Measurements from ENCODE around the gene PALMD. TPM values are rescaled to one million over a fixed set of nuclear protein-coding genes. Genes with fewer than 3 reads are reported as not detected.

PALMD gene
- total RNA-seq, 2 experiments from 2014 or later = not detected

DNA sequence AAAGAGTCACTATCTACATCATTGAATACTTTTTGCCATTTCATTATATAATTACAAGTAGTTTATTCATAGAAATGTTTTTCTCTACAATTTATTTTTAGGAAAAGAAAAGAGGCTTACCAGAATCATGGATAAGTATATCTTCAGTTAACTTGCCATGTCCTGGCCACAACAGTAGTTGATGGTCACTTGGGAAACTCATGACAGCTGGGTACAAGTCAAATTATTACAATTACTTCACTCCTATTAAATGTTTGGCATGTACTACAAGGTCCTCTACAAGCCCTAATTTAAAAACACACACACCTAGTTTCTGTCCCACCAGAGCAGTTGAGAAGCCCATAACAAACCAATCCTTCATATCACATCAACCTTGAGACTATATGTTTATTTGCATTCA lies 29.4 kb downstream of the PALMD start:
- intact Hi-C loops (cut with DNase I, micrococcal nuclease) = no loop called here
- CTCF ChIA-PET = no interaction called here
- no peaks in the 10 kb centered on the region for H3K36me3 Mint-ChIP-seq (ENCODE audit: low read depth)

GRCh38 chr1:99675994-99676393 lies 30.1 kb downstream of the PALMD start:
- POLR2A ChIA-PET = no interaction called here
- Histone ChIP-seq H3K27me3 (ENCODE audit: control insufficient read depth in 1 of 2, insufficient read depth in 2 of 2, low read length in 2 of 2) (peaks cover 0 to 6% of the 10 kb centered on the region in 2 experiments), H3K36me3 (ENCODE audit: insufficient read depth, low read length) (no peaks in the 10 kb centered on the region), H3K4me1 (ENCODE audit: insufficient read depth, low read length) (no peaks in the 10 kb centered on the region), H3K4me3 (ENCODE audit: low read length) (no peak overlapping the region), H3K27ac (ENCODE audit: low read depth in 1 of 2, low read length in 2 of 2) (no peak overlapping the region), H3K9me3 (ENCODE audit: control insufficient read depth in 1 of 2, insufficient read depth in 1 of 2, low read length in 2 of 2) (no peaks in the 10 kb centered on the region)
- H3K36me3 Mint-ChIP-seq (ENCODE audit: low read depth) = no peaks in the 10 kb centered on the region
- no peaks in the 10 kb centered on the region for H3K4me1 Mint-ChIP-seq (ENCODE audit: low read depth)
- no peak for ATAC-seq (ENCODE audit: poor library complexity)
- H3K27me3 Mint-ChIP-seq = peaks cover 20% of the 10 kb centered on the region
- no peak overlapping the region for H3K27ac Mint-ChIP-seq
- no peaks in the 10 kb centered on the region for H3K9me3 Mint-ChIP-seq
- no peak for TF ChIP-seq CTCF (IDR thresholded peaks at IDR 0.05)
- intact Hi-C loops (cut with DNase I, micrococcal nuclease) = no loop called here
- CTCF ChIA-PET = no interaction called here
- no peak for DNase-seq
- H3K4me3 Mint-ChIP-seq = no peak overlapping the region

More for the DNA sequence above, 29.4 kb downstream of the PALMD start:
- no peak overlapping the region for H3K27ac ChIP-seq (ENCODE audit: low read depth in 1 of 2, low read length in 2 of 2)
- H3K4me3 ChIP-seq (ENCODE audit: low read length) = no peak overlapping the region
- DNase-seq (no peak), ATAC-seq (ENCODE audit: poor library complexity) (no peak)
- Mint-ChIP-seq H3K4me3 (no peak overlapping the region), H3K4me1 (ENCODE audit: low read depth) (no peaks in the 10 kb centered on the region), H3K27me3 (peaks cover 20% of the 10 kb centered on the region), H3K9me3 (no peaks in the 10 kb centered on the region), H3K27ac (no peak overlapping the region)
- no peaks in the 10 kb centered on the region for H3K9me3 ChIP-seq (ENCODE audit: control insufficient read depth in 1 of 2, insufficient read depth in 1 of 2, low read length in 2 of 2)
- H3K4me1 ChIP-seq (ENCODE audit: insufficient read depth, low read length) = no peaks in the 10 kb centered on the region
- peaks cover 0 to 6% of the 10 kb centered on the region in 2 experiments for H3K27me3 ChIP-seq (ENCODE audit: control insufficient read depth in 1 of 2, insufficient read depth in 2 of 2, low read length in 2 of 2)
- H3K36me3 ChIP-seq (ENCODE audit: insufficient read depth, low read length) = no peaks in the 10 kb centered on the region
- no peak for TF ChIP-seq CTCF (IDR thresholded peaks at IDR 0.05)
- POLR2A ChIA-PET = no interaction called here

GRCh38 chr1:99676876-99677275 lies 31.0 kb downstream of the PALMD start:
- POLR2A ChIA-PET = no interaction called here
- Mint-ChIP-seq H3K36me3 (ENCODE audit: low read depth) (no peaks in the 10 kb centered on the region), H3K9me3 (no peaks in the 10 kb centered on the region), H3K4me3 (no peak overlapping the region), H3K27ac (no peak overlapping the region), H3K27me3 (peaks cover 20% of the 10 kb centered on the region), H3K4me1 (ENCODE audit: low read depth) (no peaks in the 10 kb centered on the region)
- Histone ChIP-seq H3K36me3 (ENCODE audit: insufficient read depth, low read length) (no peaks in the 10 kb centered on the region), H3K27ac (ENCODE audit: low read depth in 1 of 2, low read length in 2 of 2) (no peak overlapping the region), H3K4me3 (ENCODE audit: low read length) (no peak overlapping the region), H3K27me3 (ENCODE audit: control insufficient read depth in 1 of 2, insufficient read depth in 2 of 2, low read length in 2 of 2) (peaks cover 0 to 6% of the 10 kb centered on the region in 2 experiments), H3K9me3 (ENCODE audit: control insufficient read depth in 1 of 2, insufficient read depth in 1 of 2, low read length in 2 of 2) (no peaks in the 10 kb centered on the region), H3K4me1 (ENCODE audit: insufficient read depth, low read length) (no peaks in the 10 kb centered on the region)
- TF ChIP-seq CTCF (IDR thresholded peaks at IDR 0.05) = no peak
- ATAC-seq (ENCODE audit: poor library complexity) (no peak), DNase-seq (no peak)
- intact Hi-C loops (cut with DNase I, micrococcal nuclease) = no loop called here
- CTCF ChIA-PET = no interaction called here

Data from CD4-positive, alpha-beta T cell (primary cell).